C4-2B (cell line): ENCODE measurements around the gene CASP3.
"Not testable (repeated sequence)": the region's sequence is repeated elsewhere in the genome, so short reads cannot be mapped to it uniquely, and the experiment has no call there.

Experiments used
- ZFX ChIP-seq: fragments of 450-650 bp; IDR thresholded peaks from 2 replicates; pipeline ENCODE4 v1.6.1; 2017
- TF ChIP-seq, protein P1 (sequence below): fragments of 450-650 bp; conservative IDR thresholded peaks from 2 replicates; pipeline ENCODE4 v1.5.1; 2017; ENCODE audit warnings: mild to moderate bottlenecking

DNA sequence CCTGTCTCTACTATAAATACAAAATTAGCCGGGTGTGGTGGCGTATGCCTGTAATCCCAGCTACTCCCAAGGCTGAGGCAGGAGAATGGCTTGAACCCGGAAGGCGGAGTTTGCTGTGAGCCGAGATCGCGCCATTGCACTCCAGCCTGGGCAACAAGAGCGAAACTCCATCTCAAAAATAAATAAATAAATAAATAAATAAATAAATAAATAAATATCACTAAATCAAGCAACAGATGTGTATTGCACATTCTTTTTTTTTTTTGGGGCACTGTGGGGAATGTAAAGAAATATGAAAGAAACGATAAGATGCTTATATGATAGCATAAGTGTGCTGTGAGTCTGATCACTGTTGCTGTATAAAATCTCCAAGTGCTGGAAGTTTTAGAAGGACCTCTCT is 8.6 kb upstream of the CASP3 start:
- TF ChIP-seq, protein P1, sequence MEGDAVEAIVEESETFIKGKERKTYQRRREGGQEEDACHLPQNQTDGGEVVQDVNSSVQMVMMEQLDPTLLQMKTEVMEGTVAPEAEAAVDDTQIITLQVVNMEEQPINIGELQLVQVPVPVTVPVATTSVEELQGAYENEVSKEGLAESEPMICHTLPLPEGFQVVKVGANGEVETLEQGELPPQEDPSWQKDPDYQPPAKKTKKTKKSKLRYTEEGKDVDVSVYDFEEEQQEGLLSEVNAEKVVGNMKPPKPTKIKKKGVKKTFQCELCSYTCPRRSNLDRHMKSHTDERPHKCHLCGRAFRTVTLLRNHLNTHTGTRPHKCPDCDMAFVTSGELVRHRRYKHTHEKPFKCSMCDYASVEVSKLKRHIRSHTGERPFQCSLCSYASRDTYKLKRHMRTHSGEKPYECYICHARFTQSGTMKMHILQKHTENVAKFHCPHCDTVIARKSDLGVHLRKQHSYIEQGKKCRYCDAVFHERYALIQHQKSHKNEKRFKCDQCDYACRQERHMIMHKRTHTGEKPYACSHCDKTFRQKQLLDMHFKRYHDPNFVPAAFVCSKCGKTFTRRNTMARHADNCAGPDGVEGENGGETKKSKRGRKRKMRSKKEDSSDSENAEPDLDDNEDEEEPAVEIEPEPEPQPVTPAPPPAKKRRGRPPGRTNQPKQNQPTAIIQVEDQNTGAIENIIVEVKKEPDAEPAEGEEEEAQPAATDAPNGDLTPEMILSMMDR: not testable (repeated sequence)
- not testable (repeated sequence) for TF ChIP-seq ZFX
